HG03175 (cell line): ENCODE measurements around the gene PPFIBP1.
A peak's percentile ranks its signal among the peaks of the same experiment; 100 is the strongest.
"Not testable (repeated sequence)": the region's sequence is repeated elsewhere in the genome, so short reads cannot be mapped to it uniquely, and the experiment has no call there.

Experiments used
- ATAC-seq: cut with Tn5 transposase; IDR thresholded peaks from one replicate; pipeline ENCODE4 v1.9.1; 2021; ENCODE audit warnings: mild to moderate bottlenecking, moderate library complexity; ENCODE audit not compliant: unreplicated experiment

Gene PPFIBP1

GRCh38 chr12:27619308-27619707, 95.3 kb downstream of the PPFIBP1 start:
- ATAC-seq = no peak

GRCh38 chr12:27620121-27620520, 96.1 kb downstream of the PPFIBP1 start:
- no peak for ATAC-seq

- ATAC-seq = no peak
Measured at GRCh38 chr12:27622436-27623195, 98.6 kb downstream of the PPFIBP1 start.

GRCh38 chr12:27623645-27624044, 99.6 kb downstream of the PPFIBP1 start:
- no peak for ATAC-seq

- ATAC-seq = no peak
Measured at GRCh38 chr12:27624586-27624985, 100.6 kb downstream of the PPFIBP1 start.

GRCh38 chr12:27627123-27627852, 103.3 kb downstream of the PPFIBP1 start:
- peak; percentile 87 for ATAC-seq

- not testable (repeated sequence) for ATAC-seq
Measured at GRCh38 chr12:27627853-27628469, 104.0 kb downstream of the PPFIBP1 start.

GRCh38 chr12:27630219-27630618, 106.2 kb downstream of the PPFIBP1 start:
- not testable (repeated sequence) for ATAC-seq

- ATAC-seq = no peak
Measured at GRCh38 chr12:27631365-27631764, 107.4 kb downstream of the PPFIBP1 start.

- ATAC-seq = no peak
Measured at GRCh38 chr12:27631813-27632491, 107.9 kb downstream of the PPFIBP1 start.

GRCh38 chr12:27635349-27635972, 111.5 kb downstream of the PPFIBP1 start:
- ATAC-seq = no peak

GRCh38 chr12:27636569-27636968, 112.6 kb downstream of the PPFIBP1 start:
- not testable (repeated sequence) for ATAC-seq

- no peak for ATAC-seq
Measured at GRCh38 chr12:27637524-27637923, 113.5 kb downstream of the PPFIBP1 start.

GRCh38 chr12:27639265-27639664, 115.3 kb downstream of the PPFIBP1 start:
- ATAC-seq = no peak

GRCh38 chr12:27640566-27641200, 116.7 kb downstream of the PPFIBP1 start:
- not testable (repeated sequence) for ATAC-seq

- ATAC-seq = not testable (repeated sequence)
Measured at GRCh38 chr12:27642361-27642760, 118.4 kb downstream of the PPFIBP1 start.

GRCh38 chr12:27642892-27643291, 118.9 kb downstream of the PPFIBP1 start:
- ATAC-seq = not testable (repeated sequence)

- ATAC-seq = no peak
Measured at GRCh38 chr12:27644158-27644845, 120.3 kb downstream of the PPFIBP1 start.

- no peak for ATAC-seq
Measured at GRCh38 chr12:27645671-27646070, 121.7 kb downstream of the PPFIBP1 start.

- no peak for ATAC-seq
Measured at GRCh38 chr12:27646149-27646548, 122.1 kb downstream of the PPFIBP1 start.
